Stimulated activated CD4-positive, alpha-beta T cell treated with anti-CD3 and anti-CD28 coated beads, TNF-alpha, amount 100 ng/mL, for 4 hours (primary cell): ENCODE results near the gene ZSCAN5A.
"Not testable (repeated sequence)": the region's sequence is repeated elsewhere in the genome, so short reads cannot be mapped to it uniquely, and the experiment has no call there.

Experiments
- DNase-seq, 3 experiments: peaks; one replicate each; pipeline ENCODE4 v3.0.0-alpha.2; 2020; ENCODE audit warnings: low read depth in 3 of 3

ZSCAN5A gene

GRCh38 chr19:56207581-56207980, 107.1 kb downstream of the ZSCAN5A start:
- not testable (repeated sequence) for DNase-seq

DNA sequence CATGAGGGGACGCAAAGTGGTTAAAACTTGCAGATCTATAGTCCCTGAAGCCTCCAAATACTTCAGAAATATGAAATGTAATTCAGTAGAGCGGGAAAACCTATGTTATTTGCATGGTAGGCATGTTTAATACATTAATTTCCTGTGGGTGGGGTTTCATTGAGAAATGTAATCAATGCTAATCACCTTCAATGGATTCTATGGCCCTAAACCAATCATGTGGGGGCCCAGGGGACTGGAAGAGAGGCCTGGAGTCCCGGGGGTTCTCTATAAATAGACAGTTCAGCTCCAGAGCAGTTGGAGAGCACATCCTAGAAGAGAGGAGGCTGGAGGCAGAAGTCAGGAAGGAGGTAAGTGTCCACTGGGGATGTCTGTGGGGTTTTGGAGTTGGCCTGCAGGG, 112.7 kb downstream of the ZSCAN5A start, which contains the start of gene ZSCAN5C:
ZSCAN5C (plus strand) TSS at position 301 of the 400 bp plus-strand sequence. CDS start 3,641 bp downstream, outside the sequence.
- DNase-seq, result no peak

DNA sequence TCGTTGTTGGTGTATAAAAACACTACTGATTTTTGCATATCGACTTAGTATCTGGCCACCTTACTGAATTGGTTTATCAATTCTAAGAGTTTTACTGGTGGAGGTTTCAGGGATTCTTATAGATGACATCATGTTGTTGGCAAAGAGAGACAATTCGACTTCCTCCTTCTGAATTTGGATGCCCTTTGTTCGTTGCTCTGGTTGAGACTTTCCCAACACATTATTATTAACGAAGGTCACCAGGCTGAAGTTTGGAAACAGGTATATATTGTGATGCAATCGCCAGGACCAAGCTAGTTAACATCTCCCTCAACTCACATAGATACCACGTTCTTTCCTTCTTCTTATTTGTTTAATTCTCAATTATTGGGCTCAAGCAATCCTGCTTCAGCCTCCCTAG, 115.0 kb downstream of the ZSCAN5A start:
- DNase-seq, result no peak

DNA sequence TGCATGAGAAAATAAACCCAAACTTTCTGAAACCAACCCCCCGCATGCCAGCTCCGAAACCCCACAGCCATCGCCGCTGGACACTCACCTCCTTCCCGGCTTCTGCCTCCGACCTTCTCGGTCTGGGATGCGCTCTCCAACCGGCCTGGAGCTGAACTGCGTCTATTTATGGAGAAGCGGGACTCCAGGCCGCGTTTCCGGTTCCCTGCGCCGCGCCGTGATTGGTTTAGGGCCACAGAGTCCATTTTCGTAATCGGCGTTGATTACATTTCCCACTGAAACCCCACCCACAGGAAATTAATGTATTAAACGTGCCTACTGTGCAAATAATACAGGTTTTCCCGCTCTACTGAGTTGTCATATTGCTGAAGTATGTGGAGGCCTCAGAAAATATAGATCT, 117.0 kb downstream of the ZSCAN5A start, which contains the start of gene ZSCAN5B:
ZSCAN5B (minus strand) TSS at position 138 of the 400 bp plus-strand sequence. CDS start 4,731 bp downstream, outside the sequence.
- DNase-seq, result not testable (repeated sequence)

DNA sequence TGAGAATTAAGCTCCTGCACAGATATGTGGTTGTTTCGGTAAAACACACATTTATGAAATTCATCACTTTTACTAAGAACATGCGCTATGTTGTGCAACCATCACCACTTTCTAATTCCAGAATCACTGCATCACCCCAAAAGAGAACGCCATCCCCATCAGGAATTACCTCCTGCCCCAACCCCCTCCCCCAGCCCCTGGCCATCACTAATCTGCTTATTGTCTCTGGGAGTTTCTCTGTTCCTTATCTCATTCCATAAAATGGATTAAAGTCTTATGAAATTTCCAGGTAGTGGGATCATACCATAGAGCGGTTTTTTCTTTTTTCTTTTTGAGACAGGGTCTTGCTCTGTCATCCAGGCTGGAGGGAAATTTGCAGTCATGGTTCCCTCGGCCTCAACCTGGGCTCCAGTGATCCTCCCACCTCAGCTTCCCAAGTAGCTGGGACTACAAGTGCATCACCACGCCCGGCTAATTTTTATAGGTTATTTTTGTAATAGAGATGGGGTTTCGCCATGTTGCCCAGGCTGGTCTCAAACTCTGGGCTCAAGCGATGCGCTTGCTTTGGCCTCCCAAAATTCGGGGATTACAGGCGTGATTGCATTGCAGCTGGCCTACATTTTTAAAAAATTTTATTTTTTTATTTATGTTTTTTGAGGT, 120.5 kb downstream of the ZSCAN5A start:
- no peak for DNase-seq

- no peak for DNase-seq
These were observed 122.9 kb downstream of the ZSCAN5A start for GRCh38 chr19:56191711-56192110.

DNA sequence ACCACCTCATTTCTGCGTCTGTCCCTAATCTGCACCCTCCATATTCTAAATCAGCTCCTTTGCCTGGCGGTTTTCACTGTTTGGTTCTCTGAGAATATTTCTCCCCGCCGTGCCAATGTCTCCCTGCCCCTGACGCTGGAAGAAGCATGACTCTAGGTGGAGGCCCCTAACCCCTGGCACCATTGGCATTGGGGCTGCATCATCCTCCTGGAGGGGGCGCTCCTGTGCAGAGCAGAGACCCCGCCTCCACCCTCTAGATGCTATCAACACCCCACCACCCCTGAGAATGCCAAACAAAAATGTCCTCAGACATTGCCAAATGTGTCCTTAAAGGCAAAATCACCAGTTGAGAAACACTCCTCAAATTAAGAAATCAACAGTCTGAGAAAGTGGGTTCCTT, 123.5 kb downstream of the ZSCAN5A start:
- no peak for DNase-seq

GRCh38 chr19:56189785-56190184, 124.9 kb downstream of the ZSCAN5A start:
- DNase-seq, result no peak

DNA sequence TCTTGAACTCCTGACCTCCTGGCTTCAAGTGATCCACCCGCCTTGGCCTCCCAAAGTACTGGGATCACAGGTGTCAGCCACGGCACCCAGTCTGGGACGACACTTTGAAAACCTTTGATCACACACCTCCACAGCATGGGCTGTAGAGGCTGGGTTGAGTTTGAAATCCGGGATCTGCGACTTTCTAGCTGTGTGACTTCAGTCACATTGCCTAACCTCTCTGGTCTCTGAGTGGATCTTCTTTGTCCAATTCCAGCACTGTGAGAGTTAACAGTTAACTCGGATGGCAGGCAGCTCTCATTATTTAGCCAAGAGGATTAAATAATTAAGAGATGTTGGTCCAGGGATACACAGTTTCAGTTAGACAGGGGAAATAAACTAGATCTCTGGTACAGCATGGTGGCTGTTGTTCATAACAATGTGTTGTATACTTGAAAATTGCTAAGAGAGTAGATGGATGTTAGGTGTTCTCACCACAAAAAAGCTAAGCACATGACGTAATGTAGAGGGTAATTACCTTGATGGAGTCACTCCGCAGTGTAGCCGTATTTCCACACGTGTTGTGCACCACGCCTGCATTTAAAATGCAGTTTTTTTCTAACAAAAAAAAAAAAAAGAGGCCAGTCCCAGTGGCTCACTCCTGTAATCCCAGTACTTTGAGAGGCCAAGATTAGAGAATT, 136.9 kb downstream of the ZSCAN5A start:
- DNase-seq, result no peak

- DNase-seq, result no peak
These were observed 137.8 kb downstream of the ZSCAN5A start for GRCh38 chr19:56176881-56177280.

GRCh38 chr19:56176310-56176709, 138.3 kb downstream of the ZSCAN5A start:
- not testable (repeated sequence) for DNase-seq

GRCh38 chr19:56175861-56176307, 138.8 kb downstream of the ZSCAN5A start, which contains the start of gene GALP:
GALP (plus strand) TSS chr19:56176008; CDS start chr19:56177109, 1,101 bp downstream.
- not testable (repeated sequence) for DNase-seq

DNA sequence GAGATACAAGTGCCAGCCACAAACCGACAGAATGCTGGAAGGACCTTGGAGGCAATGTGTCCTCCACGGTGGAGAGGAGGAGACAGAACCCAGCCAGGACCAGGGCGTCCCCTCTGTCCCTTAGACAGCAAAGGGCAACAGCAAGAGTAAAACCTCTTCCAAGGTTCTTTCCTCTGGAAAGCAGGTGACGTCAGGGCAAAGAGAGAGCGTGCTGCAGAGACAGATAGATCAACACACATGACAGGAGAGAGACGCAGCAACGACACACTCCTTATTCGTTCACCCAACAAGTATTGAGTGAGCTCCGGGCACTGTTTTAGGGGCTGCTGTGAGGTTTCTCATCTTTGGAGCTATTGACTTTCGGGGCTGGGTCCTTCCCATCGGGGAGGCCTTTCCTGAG, 140.1 kb downstream of the ZSCAN5A start:
- no peak for DNase-seq

DNA sequence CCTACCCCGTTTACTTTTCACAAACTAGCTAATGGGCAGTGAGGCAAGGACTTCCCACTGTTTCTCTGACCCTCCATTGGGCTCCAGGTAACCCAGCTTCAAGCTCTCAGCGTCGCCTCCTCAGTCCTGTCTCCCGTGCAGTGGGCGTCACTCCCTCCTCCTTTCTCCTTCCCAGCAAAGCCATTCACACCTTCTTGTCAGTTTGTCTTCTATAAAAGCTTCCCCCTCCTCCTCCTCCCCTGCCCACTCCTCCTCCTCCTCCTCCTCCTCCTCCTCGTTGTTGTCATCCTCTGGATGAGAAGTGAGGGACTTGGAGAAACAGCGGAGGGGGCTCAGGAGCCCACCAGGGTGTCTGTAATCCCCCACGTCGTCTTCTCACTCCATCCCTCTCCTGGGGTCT, 140.6 kb downstream of the ZSCAN5A start:
- no peak for DNase-seq
